H1 (cell line): ENCODE data around the gene CCL1. TPM values are rescaled to one million over a fixed set of nuclear protein-coding genes. Genes with fewer than 3 reads are reported as not detected.

Experiments used
- CTCF ChIA-PET: fragments of 300-600 bp; sonication (Branson Sonifier 250); formaldehyde crosslinking; loops from one replicate; lab custom pipeline; 2021; ENCODE audit not compliant: partially characterized antibody; lab: Charles Lee
- POLR2A ChIA-PET: fragments of 300-600 bp; sonication (Branson Sonifier 250); formaldehyde crosslinking; loops from one replicate; lab custom pipeline; 2021; ENCODE audit warnings: inconsistent platforms; ENCODE audit not compliant: partially characterized antibody; lab: Charles Lee
- DNase-seq, 2 experiments: peaks; one replicate each; pipeline versions ENCODE4 v3.0.0 to v3.0.0-alpha.2; 2010 to 2022; ENCODE audit warnings: low spot score in 2 of 2, low read depth in 1 of 2, mixed read lengths in 1 of 2
- FAIRE-seq: peaks from 2 replicates; lab custom pipeline; 2011; peaks lifted over from hg19 to GRCh38; lab: Jason Lieb, UNC
- H2AFZ ChIP-seq: 2 replicates; pipeline ENCODE4 v1.8.1; 2012; ENCODE audit warnings: low read length, inconsistent platforms
- H2AK5ac ChIP-seq: 2 replicates; pipeline ENCODE4 v1.6.1; 2013; ENCODE audit warnings: low read depth, low read length
- H2BK120ac ChIP-seq: replicated peaks from 2 replicates; pipeline ENCODE3; 2013; ENCODE audit warnings: low read depth, low read length, inconsistent platforms
- H2BK12ac ChIP-seq: 2 replicates; pipeline ENCODE4 v1.6.1; 2013; ENCODE audit warnings: low read depth, low read length
- H2BK15ac ChIP-seq: 2 replicates; pipeline ENCODE4 v1.6.1; 2013; ENCODE audit warnings: low read length
- H2BK20ac ChIP-seq: 2 replicates; pipeline ENCODE4 v1.6.1; 2013; ENCODE audit warnings: low read length
- H2BK5ac ChIP-seq: 2 replicates; pipeline ENCODE4 v1.6.1; 2013; ENCODE audit warnings: low read depth, low read length
- H3K14ac ChIP-seq: 2 replicates; pipeline ENCODE4 v1.6.1; 2013; ENCODE audit warnings: inconsistent platforms; ENCODE audit not compliant: insufficient read length
- H3K18ac ChIP-seq: 2 replicates; pipeline ENCODE4 v1.6.1; 2013; ENCODE audit warnings: low read length; ENCODE audit errors: extremely low read depth
- H3K23ac ChIP-seq: 2 replicates; pipeline ENCODE4 v1.6.1; 2013; ENCODE audit warnings: inconsistent platforms; ENCODE audit not compliant: insufficient read length
- H3K23me2 ChIP-seq: 2 replicates; pipeline ENCODE4 v1.6.1; 2013; ENCODE audit warnings: low read depth, low read length
- H3K27ac ChIP-seq: 2 replicates; pipeline ENCODE4 v1.6.1; 2011; ENCODE audit warnings: low read depth, low read length, inconsistent platforms
- H3K27me3 ChIP-seq, 4 experiments: replicated peaks in 1 of 4; 1 replicate in 1 of 4; 2 replicates in 3 of 4; pipeline versions ENCODE4 v1.6.1 to v1.8.1; 2011 to 2013; ENCODE audit warnings: low read length in 3 of 4, mild to moderate bottlenecking in 3 of 4, inconsistent platforms in 2 of 4, mixed read lengths in 2 of 4, moderate library complexity in 1 of 4; ENCODE audit not compliant: control insufficient read depth in 3 of 4, insufficient read depth in 3 of 4; ENCODE audit errors: extremely low read depth in 1 of 4
- H3K36me3 ChIP-seq, 4 experiments: 2 replicates each; pipeline versions ENCODE4 v1.6.1 to v1.8.1; 2011 to 2013; ENCODE audit warnings: mild to moderate bottlenecking in 4 of 4, low read length in 3 of 4, moderate library complexity in 2 of 4, control low read depth in 1 of 4, inconsistent platforms in 1 of 4; ENCODE audit not compliant: insufficient read depth in 4 of 4, control insufficient read depth in 2 of 4
- H3K4ac ChIP-seq: replicated peaks from 2 replicates; pipeline ENCODE3; 2013; ENCODE audit warnings: low read length, low read depth, mixed read lengths, inconsistent platforms; ENCODE audit not compliant: insufficient read length
- H3K4me1 ChIP-seq, 4 experiments: replicated peaks in 1 of 4; 1 replicate in 1 of 4; 2 replicates in 3 of 4; pipeline versions ENCODE4 v1.6.1 to v1.8.1; 2011 to 2013; ENCODE audit warnings: low read length in 3 of 4, inconsistent platforms in 2 of 4, mixed read lengths in 1 of 4; ENCODE audit not compliant: insufficient read depth in 4 of 4, control insufficient read depth in 3 of 4
- H3K4me2 ChIP-seq, 2 experiments: 2 replicates each; pipeline versions ENCODE4 v1.6.1 to v1.8.1; 2011 to 2013; ENCODE audit warnings: low read depth in 2 of 2, low read length in 2 of 2, control low read depth in 1 of 2, inconsistent platforms in 1 of 2, mild to moderate bottlenecking in 1 of 2; ENCODE audit not compliant: insufficient read depth in 1 of 2
- H3K4me3 ChIP-seq, 4 experiments: fragments of 200-600, 300-600 bp in 1 of 4; sonication (generic), shearing (Covaris generic), sonication (Bioruptor Twin) in 1 of 4; 2 replicates each; pipeline versions ENCODE4 v1.5.1 to v1.8.1; 2011 to 2016; ENCODE audit warnings: low read length in 4 of 4, low read depth in 3 of 4, control low read depth in 2 of 4, inconsistent platforms in 2 of 4, mild to moderate bottlenecking in 2 of 4, mixed read lengths in 1 of 4, moderate library complexity in 1 of 4; ENCODE audit not compliant: insufficient read depth in 2 of 4; ENCODE audit errors: extremely low read depth in 1 of 4
- H3K56ac ChIP-seq: replicated peaks from 2 replicates; pipeline ENCODE3; 2013; ENCODE audit warnings: low read depth, mild to moderate bottlenecking, mixed read lengths, low read length, inconsistent platforms; ENCODE audit not compliant: insufficient read length
- H3K79me1 ChIP-seq: 2 replicates; pipeline ENCODE4 v1.6.1; 2013; ENCODE audit warnings: low read depth, low read length, control low read depth
- H3K79me2 ChIP-seq, 2 experiments: 2 replicates each; pipeline versions ENCODE4 v1.6.1 to v1.8.1; 2012 to 2013; ENCODE audit warnings: low read length in 2 of 2, mild to moderate bottlenecking in 2 of 2, inconsistent platforms in 1 of 2; ENCODE audit not compliant: insufficient read depth in 2 of 2, control insufficient read depth in 1 of 2
- H3K9ac ChIP-seq, 4 experiments: replicated peaks in 1 of 4; 1 replicate in 1 of 4; 2 replicates in 3 of 4; pipeline versions ENCODE4 v1.6.1 to v1.8.1; 2011 to 2013; ENCODE audit warnings: low read depth in 3 of 4, low read length in 3 of 4, control low read depth in 2 of 4, mild to moderate bottlenecking in 2 of 4, moderate library complexity in 2 of 4, inconsistent platforms in 1 of 4; ENCODE audit errors: extremely low read depth in 1 of 4
- H3K9me3 ChIP-seq, 2 experiments: 2 replicates each; pipeline versions ENCODE4 v1.6.1 to v1.8.1; 2012 to 2013; ENCODE audit warnings: mild to moderate bottlenecking in 2 of 2, moderate library complexity in 2 of 2, control low read depth in 1 of 2, inconsistent platforms in 1 of 2, low read depth in 1 of 2, low read length in 1 of 2, mixed read lengths in 1 of 2; ENCODE audit not compliant: insufficient read depth in 2 of 2
- H4K20me1 ChIP-seq, 2 experiments: replicated peaks in 1 of 2; 2 replicates each; pipeline versions ENCODE3 to v1.8.1; 2011 to 2013; ENCODE audit warnings: inconsistent platforms in 2 of 2, low read length in 2 of 2, mild to moderate bottlenecking in 1 of 2; ENCODE audit not compliant: insufficient read depth in 2 of 2, control insufficient read depth in 1 of 2
- H4K5ac ChIP-seq: 2 replicates; pipeline ENCODE4 v1.6.1; 2013; ENCODE audit warnings: low read length, low read depth, mixed read lengths, inconsistent platforms; ENCODE audit not compliant: insufficient read length
- H4K8ac ChIP-seq: 2 replicates; pipeline ENCODE4 v1.8.0; 2013; ENCODE audit warnings: mild to moderate bottlenecking, moderate library complexity, low read length, inconsistent platforms; ENCODE audit not compliant: insufficient read depth; ENCODE audit errors: extremely low read depth
- H4K91ac ChIP-seq: replicated peaks from 2 replicates; pipeline ENCODE3; 2013; ENCODE audit warnings: low read length, mixed read lengths, inconsistent platforms; ENCODE audit not compliant: insufficient read length
- CHD2 ChIP-seq: IDR thresholded peaks from 2 replicates; pipeline ENCODE4 v1.6.1; 2012; ENCODE audit warnings: low read length, improper control_type of control experiment
- MAFK ChIP-seq: IDR thresholded peaks from 2 replicates; pipeline ENCODE4 v1.6.1; 2012; ENCODE audit warnings: low read depth, mild to moderate bottlenecking, improper control_type of control experiment, low read length
- SIX5 ChIP-seq: IDR thresholded peaks from 2 replicates; pipeline ENCODE4 v1.6.1; 2011; ENCODE audit warnings: mild to moderate bottlenecking, low read depth, low read length
- SUZ12 ChIP-seq: fragments of 200-600 bp; sonication (generic); IDR thresholded peaks from 2 replicates; pipeline ENCODE4 v1.6.1; 2012; ENCODE audit warnings: mild to moderate bottlenecking, inconsistent platforms, low read length, moderate library complexity, mixed read lengths
- WGBS, 2 experiments: shearing (Covaris generic) in 1 of 2; methylation state at CpG; one replicate each; pipeline versions ENCODE4 v1.1.6 to v1.1.7; 2013 to 2015; ENCODE audit warnings: low lambda C conversion rate in 2 of 2, mixed read lengths in 2 of 2, inconsistent platforms in 1 of 2, low coverage in 1 of 2, missing lambda C conversion rate in 1 of 2; ENCODE audit not compliant: insufficient replicate concordance in 2 of 2, insufficient coverage in 1 of 2, insufficient read length in 1 of 2; ENCODE audit errors: extremely low coverage in 1 of 2, missing lambda C conversion rate in 1 of 2; 5-methylcytosine and 5-hydroxymethylcytosine counted together
- polyA plus RNA-seq, 7 experiments: library from polyadenylated mRNA; depleted of rRNA in 3 of 7; stranded (reverse) in 5 of 7; unstranded in 2 of 7; fragments of >200 nt in 5 of 7; fragments of 200-250 nt in 2 of 7; gene quantifications; 1 replicate in 5 of 7; 2 replicates in 1 of 7; 4 replicates in 1 of 7; pipeline versions ENCODE4 v1.2.1 to v1.2.3, GENCODE V29; 2011 to 2013; ENCODE audit warnings: missing spikeins in 2 of 7, mixed read lengths in 2 of 7
- total RNA-seq: library from RNA; stranded (reverse); fragmentation: NEBNext Ultra II Directional; extraction: Animal tissue kit (Norgen Biotek cat#: 25700); gene quantifications from 2 replicates; pipeline ENCODE4 v1.2.1, GENCODE V29; 2021
- TF ChIP-seq, protein P1 (sequence below): IDR thresholded peaks from 2 replicates; pipeline ENCODE4 v1.6.1; 2012; ENCODE audit warnings: inconsistent platforms
- TF ChIP-seq, protein P2 (sequence below): IDR thresholded peaks from 2 replicates; pipeline ENCODE4 v1.6.1; 2012; ENCODE audit warnings: inconsistent platforms

Gene CCL1
- total and polyA plus RNA-seq, 2 of the 8 experiments (the other 6 are each of a cell fraction or from before 2014, with no cell fraction given), result not detected

DNA sequence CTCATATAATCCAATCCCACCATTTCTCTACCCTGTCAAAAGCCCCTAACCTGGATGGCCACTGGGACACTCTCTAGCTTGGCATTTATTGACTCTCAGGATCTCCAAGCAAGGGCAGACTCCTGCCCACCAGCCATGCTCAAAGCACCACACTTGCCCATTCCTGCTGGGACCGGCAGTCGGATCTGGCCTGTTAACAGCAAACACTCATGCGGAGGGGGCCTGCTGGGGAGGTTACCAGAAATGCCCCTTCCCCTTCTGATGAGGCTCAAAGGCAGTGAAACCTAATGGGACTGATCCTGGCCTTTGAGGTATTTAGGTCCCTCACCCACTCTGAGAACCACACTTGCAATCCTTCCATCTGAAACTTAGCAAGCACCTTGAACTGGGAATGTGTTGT, 6.5 kb upstream of the CCL1 start:
- Histone ChIP-seq H3K27me3 (no peaks in the 10 kb centered on the region), H3K14ac (no peak overlapping the region), H2BK120ac (no peak overlapping the region), H3K23ac (no peak overlapping the region), H3K4me2 (no peak overlapping the region), H3K79me1 (no peaks in the 10 kb centered on the region), H3K9me3 (no peaks in the 10 kb centered on the region), H3K4me3 (no peak overlapping the region), H2AK5ac (no peak overlapping the region), H3K36me3 (no peaks in the 10 kb centered on the region), H4K8ac (no peak overlapping the region), H2BK12ac (no peak overlapping the region), H3K4me1 (no peaks in the 10 kb centered on the region), H3K27ac (no peak overlapping the region), H4K20me1 (no peaks in the 10 kb centered on the region), H2BK20ac (no peak overlapping the region), H3K23me2 (no peaks in the 10 kb centered on the region), H3K18ac (no peak overlapping the region), H2AFZ (no peak overlapping the region), H3K9ac (no peak overlapping the region), H2BK5ac (no peak overlapping the region), H4K5ac (no peak overlapping the region), H3K79me2 (no peaks in the 10 kb centered on the region), H3K56ac (no peak overlapping the region), H2BK15ac (no peak overlapping the region), H3K4ac (no peak overlapping the region), H4K91ac (no peak overlapping the region)
- WGBS, 2 experiments, result 92% methylated on average over 3 of the region's 3 CpGs; no CpG with 5 or more reads in 1 of the 2 experiments
- ChIA-PET CTCF (interaction anchor here (0.6 to 2.8 kb wide), 7 partner anchors 9 to 168 kb away, joined by 3 to 15 read pairs (median 3); partner anchors contain the start of gene CCL13), POLR2A (no interaction called here)
- DNase-seq, result no peak
- TF ChIP-seq, protein P1, sequence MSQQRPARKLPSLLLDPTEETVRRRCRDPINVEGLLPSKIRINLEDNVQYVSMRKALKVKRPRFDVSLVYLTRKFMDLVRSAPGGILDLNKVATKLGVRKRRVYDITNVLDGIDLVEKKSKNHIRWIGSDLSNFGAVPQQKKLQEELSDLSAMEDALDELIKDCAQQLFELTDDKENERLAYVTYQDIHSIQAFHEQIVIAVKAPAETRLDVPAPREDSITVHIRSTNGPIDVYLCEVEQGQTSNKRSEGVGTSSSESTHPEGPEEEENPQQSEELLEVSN, result no peak
- TF ChIP-seq CHD2 (no peak), SUZ12 (no peak), MAFK (no peak), SIX5 (no peak)
- TF ChIP-seq, protein P2, sequence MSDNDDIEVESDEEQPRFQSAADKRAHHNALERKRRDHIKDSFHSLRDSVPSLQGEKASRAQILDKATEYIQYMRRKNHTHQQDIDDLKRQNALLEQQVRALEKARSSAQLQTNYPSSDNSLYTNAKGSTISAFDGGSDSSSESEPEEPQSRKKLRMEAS, result no peak
- FAIRE-seq, result no peak
